ENCODE data around the gene SNPH.

DNA sequence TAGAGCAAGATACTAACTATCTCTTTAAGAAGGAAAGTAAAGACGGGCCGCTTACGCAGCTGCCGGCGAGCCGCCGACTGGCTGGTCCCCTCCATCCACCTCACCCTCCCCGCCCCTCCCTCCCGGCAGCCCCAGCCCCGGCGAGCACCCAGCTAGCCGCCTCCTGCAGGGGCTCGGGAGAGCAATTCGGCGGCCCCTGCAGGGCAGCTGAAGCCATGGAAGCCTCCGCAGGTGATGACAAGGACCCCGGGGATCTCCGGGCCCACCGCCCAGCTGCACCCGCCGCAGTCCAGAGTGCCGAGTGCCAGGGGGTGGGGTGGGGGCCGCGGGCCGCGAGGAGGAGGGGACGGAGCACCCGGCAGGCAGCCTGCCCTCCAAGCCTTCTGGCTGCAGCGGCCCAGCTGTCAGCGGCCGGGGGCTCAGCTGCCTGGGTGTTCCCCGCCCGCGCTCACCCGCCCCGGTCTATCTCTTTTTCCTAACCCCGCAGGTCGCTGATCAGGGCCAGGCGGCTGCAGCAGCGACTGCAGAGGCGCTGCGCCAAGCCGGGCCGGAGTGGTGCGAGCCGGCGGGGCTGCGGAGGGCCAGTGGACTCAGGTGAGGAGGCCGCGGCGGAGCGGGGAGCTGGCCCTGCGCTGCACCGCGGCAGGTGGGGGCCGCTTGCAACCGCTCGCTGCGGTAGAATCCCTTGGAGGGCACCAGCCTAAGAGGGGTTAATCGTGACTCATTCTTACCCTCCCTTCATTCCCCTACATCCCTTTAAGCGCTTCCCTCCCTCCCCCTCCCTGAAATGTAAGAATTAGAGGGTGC, at the start of gene SNPH:
- TF ChIP-seq BHLHE40 (IDR thresholded peaks at IDR 0.05; ENCODE audit: borderline replicate concordance), result no peak
- TF ChIP-seq FOXM1 (IDR thresholded peaks at IDR 0.05; ENCODE audit: borderline replicate concordance), result no peak
- TF ChIP-seq SP1 (IDR thresholded peaks at IDR 0.05), result no peak
- no peak for TF ChIP-seq CTBP1 (IDR thresholded peaks at IDR 0.05; ENCODE audit: borderline replicate concordance)
- no peak for TF ChIP-seq FOXK2 (IDR thresholded peaks at IDR 0.05)
- TF ChIP-seq NFRKB (IDR thresholded peaks at IDR 0.05), result no peak
- TF ChIP-seq, protein P1, sequence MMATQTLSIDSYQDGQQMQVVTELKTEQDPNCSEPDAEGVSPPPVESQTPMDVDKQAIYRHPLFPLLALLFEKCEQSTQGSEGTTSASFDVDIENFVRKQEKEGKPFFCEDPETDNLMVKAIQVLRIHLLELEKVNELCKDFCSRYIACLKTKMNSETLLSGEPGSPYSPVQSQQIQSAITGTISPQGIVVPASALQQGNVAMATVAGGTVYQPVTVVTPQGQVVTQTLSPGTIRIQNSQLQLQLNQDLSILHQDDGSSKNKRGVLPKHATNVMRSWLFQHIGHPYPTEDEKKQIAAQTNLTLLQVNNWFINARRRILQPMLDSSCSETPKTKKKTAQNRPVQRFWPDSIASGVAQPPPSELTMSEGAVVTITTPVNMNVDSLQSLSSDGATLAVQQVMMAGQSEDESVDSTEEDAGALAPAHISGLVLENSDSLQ (IDR thresholded peaks at IDR 0.05), result no peak
